ENCODE results near the gene SAMM50. TPM values are rescaled to one million over a fixed set of nuclear protein-coding genes. Genes with fewer than 3 reads are reported as not detected.

SAMM50 gene
- total RNA-seq, 1 donor, result 22.4 TPM

DNA sequence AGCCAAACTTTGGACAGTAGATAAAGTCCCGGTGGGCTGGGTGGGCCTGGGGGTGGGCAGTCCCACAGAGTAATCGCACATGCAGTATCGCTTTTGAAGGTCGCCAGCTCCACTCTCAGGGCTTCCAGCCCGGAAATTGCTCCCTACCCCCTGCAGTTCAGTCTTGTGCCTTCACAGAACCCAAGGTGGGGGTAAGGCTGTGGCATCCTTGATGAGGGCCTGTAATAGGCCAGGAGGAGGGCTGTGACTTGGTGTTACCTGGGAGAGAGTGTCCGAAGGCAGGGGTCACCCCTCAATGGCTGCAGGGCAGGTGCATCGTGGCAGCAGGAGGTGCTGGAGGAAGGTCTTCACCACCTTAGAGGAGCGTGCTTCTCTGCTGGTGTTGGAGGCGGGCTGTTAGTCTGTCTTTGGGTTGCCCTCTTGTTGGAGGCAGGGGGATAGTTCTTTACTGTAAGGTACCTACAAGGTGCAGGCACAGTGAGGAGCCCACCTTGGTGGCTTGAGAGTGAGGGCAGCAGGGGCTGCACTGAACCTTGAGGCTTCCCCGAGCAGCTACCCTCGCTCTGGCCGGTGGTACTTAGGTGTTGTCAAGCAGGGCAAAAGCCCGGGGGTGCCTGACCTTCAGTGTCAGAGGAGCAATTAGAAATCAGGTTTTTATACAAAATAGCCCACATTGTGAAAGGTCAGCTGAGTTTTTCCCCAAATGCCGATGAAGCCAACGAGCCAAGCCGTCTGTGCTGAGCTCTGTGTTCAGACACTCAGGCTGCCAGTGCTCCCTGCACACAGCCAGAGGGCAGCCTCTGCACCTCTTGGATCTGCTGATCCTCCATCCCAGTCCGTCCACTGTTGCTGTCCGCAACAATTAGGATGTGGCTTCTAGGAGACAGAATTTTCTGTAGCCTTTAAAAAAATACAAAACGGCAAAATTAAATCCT lies 21.9 kb downstream of the SAMM50 start:
- no peak for DNase-seq (ENCODE audit: low read depth in 2 of 3, low spot score in 2 of 3)

DNA sequence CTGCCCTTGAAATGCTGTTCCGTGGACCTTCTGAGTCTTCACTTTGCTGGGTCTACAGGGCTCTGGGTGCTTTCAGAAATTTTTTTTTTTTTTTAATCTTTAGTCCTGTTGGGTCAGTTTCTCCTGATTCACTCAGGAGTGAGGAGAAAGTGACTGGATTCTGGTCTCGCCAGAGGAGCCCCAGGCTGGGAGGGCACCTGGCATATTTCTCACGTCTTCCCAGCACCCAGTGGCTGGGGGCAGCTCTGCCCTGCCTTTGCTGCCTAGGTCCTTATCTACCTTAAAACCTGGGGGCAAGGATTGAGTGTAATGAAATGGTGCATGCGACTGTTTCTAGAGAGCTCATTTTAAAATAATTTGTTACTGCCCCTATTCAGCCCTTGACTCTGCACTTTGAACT lies 23.3 kb downstream of the SAMM50 start:
- no peak for DNase-seq (ENCODE audit: low read depth in 2 of 3, low spot score in 2 of 3)

DNA sequence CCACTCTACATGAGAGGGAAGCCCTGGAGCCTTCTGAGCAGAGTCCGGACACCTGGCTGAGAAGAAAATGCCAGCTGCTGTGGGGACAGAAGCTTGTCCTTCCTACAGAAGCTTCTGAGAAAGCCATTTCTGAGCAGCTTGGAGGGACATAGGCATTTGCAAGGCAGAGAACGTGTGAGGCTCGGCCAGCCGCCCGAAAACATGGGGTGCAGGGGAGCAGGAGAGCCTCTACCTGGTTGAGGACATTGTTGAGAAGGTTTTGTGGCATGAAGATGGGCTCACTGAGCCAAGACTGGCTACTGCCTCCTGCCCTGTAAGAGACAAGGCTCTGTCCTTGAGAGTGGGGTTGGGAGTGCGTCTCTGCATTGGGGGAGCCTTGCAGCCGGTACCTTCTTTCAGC lies 25.3 kb downstream of the SAMM50 start:
- DNase-seq (ENCODE audit: low read depth in 2 of 3, low spot score in 2 of 3), result no peak

DNA sequence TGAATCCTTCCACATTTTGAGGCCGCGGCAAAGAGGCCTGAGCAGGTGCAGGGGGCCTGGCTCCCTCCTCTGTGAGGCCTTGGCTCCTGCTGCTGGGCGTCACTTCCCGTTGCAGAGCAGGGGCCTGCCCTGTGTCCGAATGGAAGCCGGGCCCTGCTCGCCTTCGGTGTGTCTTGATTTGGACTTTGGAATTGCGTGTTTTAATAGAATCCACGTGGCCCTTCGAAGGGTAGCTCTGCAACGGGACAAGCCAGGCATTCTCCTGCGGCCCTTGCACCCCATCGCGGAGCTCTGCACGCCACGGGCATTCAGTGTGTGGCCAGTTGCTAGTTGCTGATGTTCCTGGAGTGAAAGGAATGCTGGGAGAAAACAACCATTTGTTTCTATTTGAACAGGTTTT lies 25.8 kb downstream of the SAMM50 start:
- no peak for DNase-seq (ENCODE audit: low read depth in 2 of 3, low spot score in 2 of 3)

DNA sequence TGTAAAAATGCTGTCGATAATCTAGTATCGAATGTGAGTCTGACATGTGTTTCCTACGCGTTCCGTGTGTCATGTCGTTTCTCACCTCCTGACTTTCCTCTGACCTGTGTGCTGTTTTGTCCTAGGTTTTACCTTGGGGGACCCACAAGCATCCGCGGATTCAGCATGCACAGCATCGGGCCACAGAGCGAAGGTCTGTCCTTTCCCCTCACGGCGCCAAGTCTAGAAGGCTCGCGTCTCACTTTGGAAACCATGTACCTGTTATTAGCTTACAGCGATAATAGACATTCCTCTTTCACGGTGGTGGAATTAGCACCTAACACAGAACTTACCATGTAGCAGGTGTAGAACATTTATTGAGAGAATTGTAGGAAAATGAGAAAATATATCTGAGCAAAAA lies 28.6 kb downstream of the SAMM50 start:
- no peak for DNase-seq (ENCODE audit: low read depth in 2 of 3, low spot score in 2 of 3)

DNA sequence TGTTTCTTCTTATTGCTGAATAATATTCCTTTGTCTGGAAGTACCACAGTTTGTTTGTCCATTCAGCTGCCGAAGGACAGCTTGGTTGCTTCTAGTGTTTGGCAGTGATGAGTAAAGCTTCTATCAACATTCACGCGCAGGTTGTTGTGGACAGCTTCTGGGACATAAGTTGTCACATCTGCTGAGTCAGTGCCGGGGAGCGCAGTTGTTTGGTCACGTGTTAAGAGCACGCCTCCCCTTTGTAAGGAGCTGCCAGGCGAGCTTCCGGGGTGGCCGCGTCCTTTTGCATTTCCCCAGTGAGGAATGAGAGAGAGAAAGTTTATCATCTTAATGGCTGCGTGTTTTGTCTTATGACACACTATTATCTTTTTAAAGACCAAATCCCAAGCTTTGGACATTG lies 30.3 kb downstream of the SAMM50 start:
- no peak for DNase-seq (ENCODE audit: low read depth in 2 of 3, low spot score in 2 of 3)

DNA sequence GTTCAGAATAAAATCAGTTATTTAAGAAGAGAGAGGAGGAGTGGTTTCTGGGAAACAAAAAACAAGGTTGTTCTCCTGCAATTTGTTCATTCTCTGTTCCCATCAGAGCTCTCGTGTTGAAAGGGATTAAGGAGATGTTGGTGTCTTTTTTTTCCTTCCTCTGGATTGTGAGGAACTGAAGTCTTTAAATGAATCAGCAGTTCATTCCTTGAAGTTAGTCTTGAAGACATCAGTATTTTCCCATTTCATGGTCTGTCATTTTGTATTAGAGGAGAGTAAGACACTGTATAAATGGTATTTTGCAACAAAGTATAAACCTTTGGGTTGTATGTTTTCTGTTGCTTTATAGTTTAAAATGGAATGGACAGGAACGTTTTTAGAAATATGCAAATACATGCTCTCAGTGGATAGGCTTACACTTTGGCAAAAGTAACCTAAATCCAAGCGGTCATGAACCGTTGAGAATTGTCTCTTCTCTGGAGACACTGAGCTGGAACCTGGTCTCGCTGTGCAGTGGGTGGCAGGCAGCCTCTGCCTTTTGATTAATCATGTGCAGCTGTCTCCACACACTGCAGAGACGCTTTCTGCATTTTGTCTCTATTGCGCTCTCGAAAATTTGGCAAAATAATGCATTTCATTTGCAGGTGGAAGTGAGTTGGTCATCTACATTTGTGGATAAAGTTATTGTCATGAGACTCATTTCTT lies 33.0 kb downstream of the SAMM50 start:
- no peak for DNase-seq (ENCODE audit: low read depth in 2 of 3, low spot score in 2 of 3)

DNA sequence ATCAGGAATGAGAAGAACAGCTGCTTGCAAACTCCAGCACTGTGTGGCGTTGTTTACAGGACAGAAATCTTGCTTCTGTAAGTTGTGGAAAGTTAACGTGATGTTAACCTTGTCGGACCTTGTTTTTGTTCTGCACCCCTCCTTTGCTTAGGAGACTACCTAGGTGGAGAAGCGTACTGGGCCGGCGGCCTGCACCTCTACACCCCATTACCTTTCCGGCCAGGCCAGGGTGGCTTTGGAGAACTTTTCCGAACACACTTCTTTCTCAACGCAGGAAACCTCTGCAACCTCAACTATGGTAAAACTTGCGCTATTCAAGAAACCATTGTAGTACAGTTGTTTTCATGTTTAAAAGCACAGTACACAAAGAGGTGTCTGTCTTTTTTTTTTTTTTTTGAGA lies 33.7 kb downstream of the SAMM50 start:
- no peak for DNase-seq (ENCODE audit: low read depth in 2 of 3, low spot score in 2 of 3)

DNA sequence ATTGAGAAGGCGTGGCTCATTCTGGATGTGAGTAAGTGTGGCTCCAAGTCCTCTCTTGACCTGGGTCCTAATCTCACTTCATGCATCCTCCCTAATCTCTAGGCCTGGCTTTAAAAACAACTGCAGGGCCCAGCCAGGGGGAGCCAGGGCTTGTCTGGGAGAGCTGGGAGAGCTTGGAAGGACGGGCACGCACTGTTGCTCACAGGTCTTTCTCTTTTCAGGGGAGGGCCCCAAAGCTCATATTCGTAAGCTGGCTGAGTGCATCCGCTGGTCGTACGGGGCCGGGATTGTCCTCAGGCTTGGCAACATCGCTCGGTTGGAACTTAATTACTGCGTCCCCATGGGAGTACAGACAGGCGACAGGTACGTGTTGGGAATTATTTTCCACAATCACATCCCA lies 34.8 kb downstream of the SAMM50 start:
- DNase-seq (ENCODE audit: low read depth in 2 of 3, low spot score in 2 of 3), result no peak

DNA sequence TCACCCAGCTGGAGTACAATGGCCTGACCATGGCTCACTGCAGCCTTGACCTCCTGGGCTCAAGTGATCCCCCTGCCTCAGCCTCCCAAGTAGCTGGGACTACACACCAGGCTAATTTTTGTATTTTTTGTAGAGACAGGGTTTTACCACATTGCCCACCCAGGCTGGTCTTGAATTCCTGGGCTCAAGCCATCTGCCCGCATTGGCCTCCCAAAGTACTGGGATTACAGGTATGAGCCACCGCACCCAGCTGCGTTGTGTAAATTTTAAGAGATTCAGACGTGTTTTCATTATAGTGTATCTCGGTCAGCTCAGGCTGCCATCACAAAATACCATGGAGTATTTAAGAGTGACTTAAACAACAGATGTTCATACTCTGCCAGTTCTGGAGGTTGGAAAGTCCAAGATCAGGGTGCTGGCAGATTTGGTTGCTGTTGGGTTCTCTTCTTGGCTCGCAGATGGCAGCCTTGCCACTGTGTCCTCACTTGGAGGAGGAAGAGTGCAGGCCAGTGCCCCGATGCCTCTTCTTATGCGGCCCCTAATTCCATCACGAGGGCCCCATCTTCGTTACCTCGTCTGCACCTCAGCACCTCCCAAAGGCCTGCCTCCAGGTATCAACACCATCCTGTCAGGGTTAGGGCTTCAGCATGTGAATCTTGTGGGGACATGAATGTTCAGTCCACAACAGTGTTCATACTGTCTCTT lies 36.2 kb downstream of the SAMM50 start:
- no peak for DNase-seq (ENCODE audit: low read depth in 2 of 3, low spot score in 2 of 3)

DNA sequence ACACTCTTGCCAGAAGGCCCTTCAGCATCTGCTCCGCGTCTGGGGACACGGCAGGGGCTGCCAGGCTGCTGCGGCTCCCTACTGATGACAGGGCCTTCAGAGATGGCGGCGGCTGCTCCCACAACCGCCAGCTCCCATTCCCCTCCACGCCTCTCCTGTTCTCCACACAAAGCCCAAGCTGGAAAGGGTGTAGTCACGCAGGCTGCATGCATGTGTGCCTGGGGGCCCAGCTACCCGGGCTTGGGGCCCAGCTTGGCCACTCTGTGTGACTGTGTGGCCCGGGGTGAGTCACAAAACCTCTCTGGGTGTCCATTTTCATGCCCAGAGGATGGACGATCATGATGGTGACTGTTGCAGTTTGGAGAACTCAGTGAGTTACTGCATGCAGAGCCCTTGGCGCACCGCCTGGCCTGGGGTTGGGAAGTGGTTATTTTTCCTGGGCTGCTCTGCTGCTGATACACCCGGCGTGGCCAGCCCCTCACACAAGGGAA lies 37.1 kb downstream of the SAMM50 start:
- DNase-seq (ENCODE audit: low read depth in 2 of 3, low spot score in 2 of 3), result no peak

DNA sequence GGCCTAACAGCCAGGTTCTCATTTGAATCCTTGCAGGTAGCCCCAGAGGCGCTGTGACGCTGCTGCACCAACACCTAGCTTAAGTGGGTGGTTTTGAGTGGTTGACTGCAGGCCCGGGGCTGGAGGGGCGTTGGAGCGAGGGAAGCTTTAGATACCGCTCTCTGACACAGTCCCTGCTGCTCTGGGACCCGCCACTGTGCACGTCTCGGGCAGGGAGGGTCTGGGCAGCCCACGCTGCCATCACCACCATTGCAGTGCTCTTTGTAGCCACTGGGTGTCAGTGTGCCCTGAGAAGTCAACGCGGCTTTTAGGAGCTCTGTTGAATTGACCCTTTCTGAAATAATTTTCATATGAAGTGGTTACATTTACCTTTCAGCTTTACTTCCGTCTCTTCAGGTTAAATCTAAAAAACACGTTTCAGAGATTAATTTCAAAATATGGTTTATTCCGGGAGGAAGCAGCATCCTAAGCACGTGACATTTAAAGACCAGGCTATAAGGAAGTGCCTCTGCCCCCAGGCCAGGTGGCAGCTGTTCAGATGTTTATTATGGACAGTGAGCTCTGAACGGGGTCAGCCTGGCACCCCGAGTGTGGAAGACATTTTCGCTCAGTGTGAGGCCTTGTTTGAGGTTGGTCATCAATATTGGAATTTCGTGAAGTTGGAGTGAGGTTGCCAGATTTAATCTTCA lies 38.0 kb downstream of the SAMM50 start:
- peak; percentile 17 to 77 (median 57) for DNase-seq (ENCODE audit: low read depth in 2 of 3, low spot score in 2 of 3)

DNA sequence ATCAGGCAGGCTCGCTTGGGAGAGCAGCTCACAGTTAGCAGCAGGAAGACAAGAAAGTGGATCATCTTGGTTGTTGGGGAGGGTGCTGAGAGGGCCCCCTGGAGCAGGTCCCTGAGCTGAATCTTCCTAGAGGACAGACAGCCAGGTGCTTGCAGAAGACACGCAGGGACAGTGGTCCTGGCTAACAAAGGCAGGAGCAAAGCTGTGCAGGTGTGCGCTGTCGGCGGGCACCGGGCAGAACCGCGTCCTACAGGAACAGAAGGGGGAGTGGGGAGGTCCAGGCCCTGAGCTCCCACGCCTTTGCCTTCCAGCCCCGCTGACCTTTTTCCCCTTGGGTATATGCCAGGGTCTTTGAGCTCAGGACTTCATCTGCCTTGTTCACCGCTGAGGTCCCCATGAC lies 38.8 kb downstream of the SAMM50 start:
- DNase-seq (ENCODE audit: low read depth in 2 of 3, low spot score in 2 of 3), result no peak

DNA sequence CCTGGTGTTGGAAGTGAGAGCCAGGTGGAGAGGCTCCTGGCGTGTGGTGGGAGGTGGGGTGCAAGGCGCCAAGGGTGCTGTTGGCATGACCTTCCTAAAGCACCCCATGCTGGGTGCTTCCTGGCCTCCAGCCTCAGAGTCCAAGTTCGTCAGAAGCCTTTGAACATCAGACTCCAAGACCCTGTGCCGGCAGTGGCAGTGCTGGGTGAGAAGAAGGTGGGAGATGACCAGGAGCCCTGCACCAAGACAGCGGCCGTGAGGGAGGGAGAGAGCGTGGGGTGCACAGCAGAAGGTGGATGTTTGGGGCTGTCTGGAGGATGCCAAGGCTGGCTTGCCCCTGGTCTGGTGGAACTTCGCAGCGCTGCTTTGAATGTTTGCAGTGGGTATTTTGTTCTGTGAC lies 39.2 kb downstream of the SAMM50 start:
- no peak for DNase-seq (ENCODE audit: low read depth in 2 of 3, low spot score in 2 of 3)

DNA sequence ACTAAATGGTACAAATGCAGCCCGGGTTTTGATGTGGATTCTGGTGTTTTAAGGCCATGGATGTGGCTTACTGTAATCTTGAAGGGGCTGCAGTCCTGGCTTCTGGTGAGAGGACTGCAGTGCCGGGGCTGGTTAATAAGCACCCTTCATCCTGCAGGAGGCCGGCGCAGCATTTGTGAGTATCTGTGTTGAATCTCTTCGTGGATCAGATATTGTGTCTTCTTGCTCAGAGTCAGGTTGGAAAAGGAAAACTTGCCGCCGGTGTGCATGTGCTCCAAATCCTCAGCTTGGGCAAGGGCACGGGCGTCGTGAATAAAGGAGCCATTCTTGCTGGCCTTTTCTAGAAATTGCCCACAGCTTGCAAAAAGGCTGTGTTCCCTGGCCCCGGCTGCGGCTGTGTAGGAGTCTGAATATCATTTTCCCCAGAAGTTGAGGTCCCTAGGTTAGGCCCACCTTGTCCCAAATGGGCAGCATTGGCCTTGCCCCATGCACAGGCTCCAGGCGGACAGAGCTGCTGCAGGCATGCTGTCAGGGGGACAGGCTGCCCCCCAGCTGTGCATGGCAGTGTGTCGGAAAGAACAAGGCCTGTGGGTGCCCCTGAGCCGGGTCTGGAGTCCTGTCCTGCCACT lies 39.9 kb downstream of the SAMM50 start:
- DNase-seq (ENCODE audit: low read depth in 2 of 3, low spot score in 2 of 3), result no peak

DNA sequence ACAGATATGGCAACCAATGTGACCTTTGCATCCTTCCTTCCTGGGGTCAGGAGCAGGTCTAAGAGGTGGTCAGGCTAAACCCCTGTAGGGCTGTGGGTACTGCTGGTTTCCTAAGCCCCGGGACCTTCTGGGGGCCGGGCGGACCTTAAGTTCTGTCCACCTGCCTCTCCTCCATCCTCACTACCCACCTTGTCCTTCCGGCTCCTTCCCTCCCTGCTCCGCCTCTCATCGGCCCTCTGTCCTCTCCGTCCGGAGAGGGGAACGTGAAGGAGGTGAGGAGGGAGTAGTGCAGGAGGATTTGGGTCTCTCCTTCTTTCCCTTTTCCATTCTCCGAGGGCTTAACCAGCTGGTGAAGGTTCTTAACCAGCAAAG lies 40.5 kb downstream of the SAMM50 start:
- no peak for DNase-seq (ENCODE audit: low read depth in 2 of 3, low spot score in 2 of 3)

DNA sequence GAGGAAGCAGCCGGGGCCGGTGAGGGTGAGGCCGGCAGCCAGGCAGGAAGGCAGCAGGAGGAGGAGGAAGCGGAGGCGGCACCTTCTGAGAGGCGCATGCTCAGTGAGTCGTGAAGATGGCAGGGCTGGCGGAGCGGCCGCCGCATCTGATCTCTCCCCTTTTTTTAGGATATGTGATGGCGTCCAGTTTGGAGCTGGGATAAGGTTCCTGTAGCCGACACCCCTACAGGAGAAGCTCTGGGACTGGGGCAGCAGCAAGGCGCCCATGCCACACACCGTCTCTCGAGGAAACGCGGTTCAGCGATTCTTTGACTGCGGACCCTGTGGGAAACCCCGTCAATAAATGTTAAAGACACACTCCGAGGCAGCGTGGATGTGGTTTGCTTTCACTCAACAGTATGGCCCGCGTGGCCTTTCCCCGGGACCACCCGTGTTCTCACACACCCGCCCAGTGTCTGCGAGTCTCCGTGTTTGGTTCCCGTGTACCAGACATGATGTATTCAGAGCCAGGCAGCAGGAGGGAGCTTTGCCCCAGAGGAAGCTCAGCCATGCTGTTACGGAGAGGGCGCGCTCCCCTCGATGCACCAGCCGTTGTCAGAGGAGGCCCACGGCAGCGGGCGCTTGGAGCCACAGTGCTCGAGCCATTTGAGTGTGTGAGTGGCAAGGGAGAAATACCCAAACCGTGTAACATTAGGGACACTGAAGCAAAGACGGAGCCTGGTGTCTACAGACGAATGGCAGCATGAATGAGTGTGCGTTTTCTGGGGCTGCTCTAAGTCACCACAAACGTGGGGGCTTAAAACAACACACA lies 41.1 kb downstream of the SAMM50 start:
- peak; percentile 22 to 71 (median 68) for DNase-seq (ENCODE audit: low read depth in 2 of 3, low spot score in 2 of 3)

DNA sequence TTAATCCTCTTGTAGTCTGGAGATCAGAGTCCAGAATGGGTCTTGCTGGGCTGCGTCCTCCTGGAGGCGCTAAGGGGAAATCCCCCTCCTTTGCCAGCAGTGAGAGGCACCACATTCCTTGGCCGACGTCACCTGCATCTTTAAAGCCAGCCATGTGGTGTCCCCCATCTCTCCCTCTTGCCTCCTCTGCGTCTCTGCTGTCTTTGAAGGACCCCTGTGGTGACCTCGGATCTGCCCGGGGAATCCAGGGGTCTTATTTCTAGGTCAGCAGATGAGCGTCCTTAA lies 41.7 kb downstream of the SAMM50 start:
- no peak for DNase-seq (ENCODE audit: low read depth in 2 of 3, low spot score in 2 of 3)

DNA sequence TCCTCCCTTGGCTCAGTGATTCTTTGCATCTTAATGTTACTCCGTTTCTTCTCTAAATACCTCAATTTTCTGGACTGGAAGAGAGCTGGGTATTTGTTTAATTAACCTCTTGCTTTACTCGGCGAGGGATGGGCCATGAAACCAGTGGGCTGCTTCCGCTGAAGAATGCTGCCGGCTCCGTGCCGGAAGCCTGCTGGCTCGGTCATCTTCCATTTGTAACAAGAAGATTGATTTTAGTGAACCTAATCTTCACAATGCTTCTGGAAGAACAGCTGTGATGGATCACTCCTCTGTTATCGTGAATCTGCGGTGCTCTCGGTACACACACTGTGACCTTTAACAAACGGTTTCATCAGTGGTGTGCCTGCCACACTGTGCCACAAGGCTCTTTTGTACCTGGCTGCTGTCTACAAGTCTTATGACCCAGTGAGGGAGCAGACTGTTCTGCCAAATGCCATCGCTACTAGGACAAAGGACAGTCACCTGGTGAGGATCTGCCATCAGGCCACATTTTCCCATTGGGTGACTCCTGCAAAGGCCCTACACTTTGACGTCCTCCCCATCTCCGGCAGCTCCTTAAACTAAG lies 43.5 kb downstream of the SAMM50 start:
- DNase-seq (ENCODE audit: low read depth in 2 of 3, low spot score in 2 of 3), result no peak
